H9 (cell line): ENCODE data around the gene ASB4. TPM values are rescaled to one million over a fixed set of nuclear protein-coding genes. Genes with fewer than 3 reads are reported as not detected.

ENCODE experiments used
- DNase-seq: peaks from one replicate; pipeline ENCODE4 v3.0.0-alpha.2; 2017
- H2AFZ ChIP-seq: one replicate; pipeline ENCODE4 v1.6.1; 2013; ENCODE audit warnings: mild to moderate bottlenecking, low read length, control low read depth, moderate library complexity
- H2AK5ac ChIP-seq: 2 replicates; pipeline ENCODE4 v1.6.1; 2013; ENCODE audit warnings: low read length, control low read depth, mixed read lengths; ENCODE audit not compliant: insufficient read length
- H2BK120ac ChIP-seq: one replicate; pipeline ENCODE4 v1.6.1; 2013; ENCODE audit warnings: low read depth, mild to moderate bottlenecking, low read length, control low read depth, inconsistent platforms; ENCODE audit not compliant: poor library complexity, severe bottlenecking
- H2BK12ac ChIP-seq: 2 replicates; pipeline ENCODE4 v1.6.1; 2013; ENCODE audit warnings: low read length, control low read depth, mixed read lengths, low read depth; ENCODE audit not compliant: insufficient read length
- H2BK15ac ChIP-seq: 2 replicates; pipeline ENCODE4 v1.6.1; 2013; ENCODE audit warnings: low read depth, low read length, control low read depth
- H2BK20ac ChIP-seq: one replicate; pipeline ENCODE4 v1.6.1; 2013; ENCODE audit warnings: low read depth, mild to moderate bottlenecking, low read length, control low read depth, inconsistent platforms; ENCODE audit not compliant: poor library complexity, severe bottlenecking
- H2BK5ac ChIP-seq: 2 replicates; pipeline ENCODE4 v1.6.1; 2013; ENCODE audit warnings: low read length, control low read depth, mixed read lengths; ENCODE audit not compliant: insufficient read length
- H3K14ac ChIP-seq: 2 replicates; pipeline ENCODE4 v1.6.1; 2013; ENCODE audit warnings: low read length, control low read depth; ENCODE audit not compliant: insufficient read depth
- H3K18ac ChIP-seq: 2 replicates; pipeline ENCODE4 v1.6.1; 2013; ENCODE audit warnings: low read depth, mild to moderate bottlenecking, mixed read lengths, low read length, control low read depth; ENCODE audit not compliant: insufficient read length
- H3K23ac ChIP-seq: 2 replicates; pipeline ENCODE4 v1.6.1; 2013; ENCODE audit warnings: low read length, control low read depth, mixed read lengths, low read depth; ENCODE audit not compliant: insufficient read length
- H3K23me2 ChIP-seq: 2 replicates; pipeline ENCODE4 v1.6.1; 2013; ENCODE audit warnings: low read depth, mild to moderate bottlenecking, mixed read lengths, low read length, control low read depth; ENCODE audit not compliant: insufficient read length, poor library complexity, severe bottlenecking
- H3K27ac ChIP-seq: 2 replicates; pipeline ENCODE4 v1.5.1; 2013; ENCODE audit warnings: low read length, control low read depth, mixed read lengths, low read depth; ENCODE audit not compliant: insufficient read length
- H3K27me3 ChIP-seq: 2 replicates; pipeline ENCODE4 v1.6.1; 2013; ENCODE audit warnings: low read length, control low read depth, inconsistent platforms; ENCODE audit not compliant: insufficient read depth
- H3K4ac ChIP-seq: 2 replicates; pipeline ENCODE4 v1.6.1; 2013; ENCODE audit warnings: low read depth, mild to moderate bottlenecking, control low read depth, inconsistent platforms, low read length, moderate library complexity
- H3K4me1 ChIP-seq: 2 replicates; pipeline ENCODE4 v1.6.1; 2013; ENCODE audit warnings: low read length, control low read depth, inconsistent platforms; ENCODE audit not compliant: insufficient read depth
- H3K4me2 ChIP-seq: 2 replicates; pipeline ENCODE4 v1.6.1; 2013; ENCODE audit warnings: low read length, control low read depth, mixed read lengths; ENCODE audit not compliant: insufficient read length, insufficient read depth
- H3K56ac ChIP-seq: 2 replicates; pipeline ENCODE4 v1.6.1; 2013; ENCODE audit warnings: low read depth, mild to moderate bottlenecking, mixed read lengths, low read length, control low read depth; ENCODE audit not compliant: insufficient read length
- H3K79me1 ChIP-seq: 2 replicates; pipeline ENCODE4 v1.6.1; 2013; ENCODE audit warnings: low read depth, mild to moderate bottlenecking, moderate library complexity, low read length, control low read depth, inconsistent platforms; ENCODE audit not compliant: insufficient read depth, poor library complexity, severe bottlenecking
- H3K79me2 ChIP-seq: 2 replicates; pipeline ENCODE4 v1.6.1; 2013; ENCODE audit warnings: low read length, control low read depth, inconsistent platforms; ENCODE audit not compliant: insufficient read depth
- H3K9ac ChIP-seq: 2 replicates; pipeline ENCODE4 v1.6.1; 2013; ENCODE audit warnings: low read length, control low read depth, mixed read lengths; ENCODE audit not compliant: insufficient read length; ENCODE audit errors: extremely low read depth
- H3K9me3 ChIP-seq: one replicate; pipeline ENCODE4 v1.6.1; 2013; ENCODE audit warnings: low read depth, low read length, inconsistent platforms; ENCODE audit not compliant: control insufficient read depth
- H3T11ph ChIP-seq: one replicate; pipeline ENCODE4 v1.6.1; 2013; ENCODE audit warnings: mild to moderate bottlenecking, low read length, control low read depth, inconsistent platforms
- H4K20me1 ChIP-seq: one replicate; pipeline ENCODE4 v1.6.1; 2013; ENCODE audit not compliant: control insufficient read depth, insufficient read length, insufficient read depth
- H4K5ac ChIP-seq: 2 replicates; pipeline ENCODE4 v1.6.1; 2013; ENCODE audit warnings: low read depth, mild to moderate bottlenecking, mixed read lengths, low read length, control low read depth; ENCODE audit not compliant: insufficient read length
- H4K8ac ChIP-seq: replicated peaks from 2 replicates; pipeline ENCODE4 v1.6.1; 2013; ENCODE audit warnings: low read length, control low read depth, mixed read lengths, low read depth; ENCODE audit not compliant: insufficient read length
- H4K91ac ChIP-seq: 2 replicates; pipeline ENCODE4 v1.6.1; 2013; ENCODE audit warnings: low read depth, mild to moderate bottlenecking, moderate library complexity, mixed read lengths, low read length, control low read depth; ENCODE audit not compliant: insufficient read length
- H3K27ac Mint-ChIP-seq, 3 experiments: 2 replicates in 2 of 3; 3 replicates in 1 of 3; pipeline ENCODE4 v1.8.0; 2020 to 2021; ENCODE audit warnings: mixed read lengths in 3 of 3, mild to moderate bottlenecking in 1 of 3, moderate library complexity in 1 of 3
- H3K27me3 Mint-ChIP-seq: 2 replicates; pipeline ENCODE4 v1.8.0; 2021; ENCODE audit warnings: low read depth, mild to moderate bottlenecking, moderate library complexity, mixed read lengths
- H3K36me3 Mint-ChIP-seq, 3 experiments: 2 replicates in 2 of 3; 3 replicates in 1 of 3; pipeline ENCODE4 v1.8.0; 2020 to 2021; ENCODE audit warnings: low read depth in 3 of 3, mixed read lengths in 3 of 3; ENCODE audit not compliant: insufficient read depth in 1 of 3
- H3K4me1 Mint-ChIP-seq, 2 experiments: 2 replicates each; pipeline ENCODE4 v1.8.0; 2020; ENCODE audit warnings: mixed read lengths in 2 of 2
- H3K4me3 Mint-ChIP-seq, 2 experiments: 2 replicates in 1 of 2; 3 replicates in 1 of 2; pipeline ENCODE4 v1.8.0; 2020 to 2021; ENCODE audit warnings: mild to moderate bottlenecking in 2 of 2, mixed read lengths in 2 of 2, moderate library complexity in 1 of 2
- H3K9me3 Mint-ChIP-seq, 2 experiments: 2 replicates in 1 of 2; 3 replicates in 1 of 2; pipeline ENCODE4 v1.8.0; 2020; ENCODE audit warnings: mild to moderate bottlenecking in 2 of 2, mixed read lengths in 2 of 2, moderate library complexity in 1 of 2
- CTCF ChIP-seq: fragments of 200-600 bp; sonication (generic); conservative IDR thresholded peaks from 3 replicates; pipeline ENCODE4 v1.8.0; 2021; ENCODE audit warnings: antibody characterized with exemption, mild to moderate bottlenecking
- WGBS: extraction: QIAGEN DNeasy Blood & Tissue Kit; methylation state at CpG from one replicate; pipeline ENCODE4 v1.1.7; 2013; ENCODE audit warnings: missing lambda C conversion rate, low lambda C conversion rate, mixed read lengths; ENCODE audit not compliant: insufficient read length; ENCODE audit errors: extremely low coverage; 5-methylcytosine and 5-hydroxymethylcytosine counted together
- total RNA-seq: library from RNA; stranded (reverse); gene quantifications from 2 replicates; pipeline ENCODE4 v1.2.1, GENCODE V29; 2021

The ASB4 gene
- total RNA-seq, 1 experiment from 2014 or later = not detected

GRCh38 chr7:95536656-95537311, 51.0 kb downstream of the ASB4 start:
- TF ChIP-seq CTCF = no peak
- WGBS = no CpG with 5 or more reads among the region's 2 CpGs
- H3K27me3 Mint-ChIP-seq = peaks cover 14% of the 10 kb centered on the region

More at GRCh38 chr7:95536656-95537311, 51.0 kb downstream of the ASB4 start:
- Histone ChIP-seq H4K91ac (no peak overlapping the region), H4K8ac (no peak overlapping the region), H3K4me2 (no peak overlapping the region), H3K27ac (no peak overlapping the region), H2BK20ac (no peak overlapping the region), H4K5ac (no peak overlapping the region), H3K14ac (no peak overlapping the region), H3K23ac (no peak overlapping the region), H4K20me1 (no peaks in the 10 kb centered on the region), H3K4me1 (no peaks in the 10 kb centered on the region), H2AK5ac (no peak overlapping the region), H3K79me1 (no peaks in the 10 kb centered on the region), H3K56ac (no peak overlapping the region), H2AFZ (no peak overlapping the region), H2BK12ac (no peak overlapping the region), H3K9me3 (no peaks in the 10 kb centered on the region), H3K23me2 (no peaks in the 10 kb centered on the region), H3K18ac (no peak overlapping the region), H2BK15ac (no peak overlapping the region), H3K9ac (no peak overlapping the region), H3T11ph (no peak overlapping the region), H3K27me3 (no peaks in the 10 kb centered on the region), H2BK5ac (no peak overlapping the region), H3K79me2 (no peaks in the 10 kb centered on the region), H2BK120ac (no peak overlapping the region), H3K4ac (no peak overlapping the region)
- H3K4me1 Mint-ChIP-seq = no peaks in the 10 kb centered on the region
- no peaks in the 10 kb centered on the region; a peak in 1 of 5 replicates for H3K9me3 Mint-ChIP-seq
- DNase-seq = no peak
- H3K36me3 Mint-ChIP-seq = no peaks in the 10 kb centered on the region
- no peak overlapping the region for H3K4me3 Mint-ChIP-seq
- no peak overlapping the region for H3K27ac Mint-ChIP-seq
